ENCODE results near the gene PAIP2. TPM values are rescaled to one million over a fixed set of nuclear protein-coding genes. Genes with fewer than 3 reads are reported as not detected.

The PAIP2 gene
- total RNA-seq, 2 experiments from 2014 or later, result 64.3 to 97.8 TPM

- H3K4me3 ChIP-seq (ENCODE audit: low read depth, low read length, poor library complexity, severe bottlenecking), result peak within 1 kb of the TSS; percentile 79
- H3K79me2 ChIP-seq (ENCODE audit: insufficient read depth, low read depth, low read length), result peaks cover 27% of the 10 kb centered on the region; the same call in 1 of the 2 replicates
- ChIA-PET POLR2A (interaction anchor here (1.8 kb wide), 1 partner anchor 12 kb away, joined by 7 read pairs; no protein-coding TSS in a partner anchor), CTCF (ENCODE audit: unreplicated experiment) (no interaction called here)
- H2AFZ ChIP-seq (ENCODE audit: low read length), result no peak within 1 kb of the TSS
- H3K27ac ChIP-seq (ENCODE audit: low read depth, low read length, poor library complexity, severe bottlenecking), result peak within 1 kb of the TSS; percentile 90
- no peaks in the 10 kb centered on the region for H4K20me1 ChIP-seq (ENCODE audit: insufficient read depth, low read length)
- no peaks in the 10 kb centered on the region for H3K9me3 ChIP-seq (ENCODE audit: low read length)
- H3K36me3 ChIP-seq (ENCODE audit: insufficient read depth, low read length), result peaks cover 28% of the 10 kb centered on the region
- peaks cover 57% of the 10 kb centered on the region for H3K4me1 ChIP-seq (ENCODE audit: insufficient read depth, low read length, poor library complexity, severe bottlenecking)
- peak within 1 kb of the TSS; percentile 99 for H3K4me2 ChIP-seq (ENCODE audit: low read length)
- H3K9me2 ChIP-seq (ENCODE audit: insufficient read depth, low read length), result no peaks in the 10 kb centered on the region
- intact Hi-C loops (cut with micrococcal nuclease; ENCODE audit: unreplicated experiment), result loop anchor here (5.0 kb wide), 2 partner anchors 118 to 818 kb away; partner anchors contain the start of gene HSPA9
- no TSS peak for BruUV-seq (replicated peaks)
- TF ChIP-seq, protein P1, sequence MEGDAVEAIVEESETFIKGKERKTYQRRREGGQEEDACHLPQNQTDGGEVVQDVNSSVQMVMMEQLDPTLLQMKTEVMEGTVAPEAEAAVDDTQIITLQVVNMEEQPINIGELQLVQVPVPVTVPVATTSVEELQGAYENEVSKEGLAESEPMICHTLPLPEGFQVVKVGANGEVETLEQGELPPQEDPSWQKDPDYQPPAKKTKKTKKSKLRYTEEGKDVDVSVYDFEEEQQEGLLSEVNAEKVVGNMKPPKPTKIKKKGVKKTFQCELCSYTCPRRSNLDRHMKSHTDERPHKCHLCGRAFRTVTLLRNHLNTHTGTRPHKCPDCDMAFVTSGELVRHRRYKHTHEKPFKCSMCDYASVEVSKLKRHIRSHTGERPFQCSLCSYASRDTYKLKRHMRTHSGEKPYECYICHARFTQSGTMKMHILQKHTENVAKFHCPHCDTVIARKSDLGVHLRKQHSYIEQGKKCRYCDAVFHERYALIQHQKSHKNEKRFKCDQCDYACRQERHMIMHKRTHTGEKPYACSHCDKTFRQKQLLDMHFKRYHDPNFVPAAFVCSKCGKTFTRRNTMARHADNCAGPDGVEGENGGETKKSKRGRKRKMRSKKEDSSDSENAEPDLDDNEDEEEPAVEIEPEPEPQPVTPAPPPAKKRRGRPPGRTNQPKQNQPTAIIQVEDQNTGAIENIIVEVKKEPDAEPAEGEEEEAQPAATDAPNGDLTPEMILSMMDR (conservative IDR thresholded peaks at IDR 0.05; ENCODE audit: low read length), result no peak
- TF ChIP-seq EZH2phosphoT487 (IDR thresholded peaks at IDR 0.05; ENCODE audit: borderline replicate concordance, low read depth, low read length), result no peak
- DNase-seq (ENCODE audit: low spot score), result no peak
Measured at GRCh38 chr5:139394654-139395566, 53.3 kb downstream of the PAIP2 start, which contains the start of gene PROB1. TSS of gene PROB1 (minus strand) at chr5:139395104. CDS start at chr5:139395081, 23 bp downstream.

- CTCF ChIA-PET (ENCODE audit: unreplicated experiment), result no interaction called here
Measured at GRCh38 chr5:139395844-139396640, 54.4 kb downstream of the PAIP2 start.

More at GRCh38 chr5:139395844-139396640, 54.4 kb downstream of the PAIP2 start:
- Histone ChIP-seq H3K9me2 (ENCODE audit: insufficient read depth, low read length) (no peaks in the 10 kb centered on the region), H3K27ac (ENCODE audit: low read depth, low read length, poor library complexity, severe bottlenecking) (no peak overlapping the region), H3K4me3 (ENCODE audit: low read depth, low read length, poor library complexity, severe bottlenecking) (no peak overlapping the region), H2AFZ (ENCODE audit: low read length) (no peak overlapping the region), H4K20me1 (ENCODE audit: insufficient read depth, low read length) (no peaks in the 10 kb centered on the region), H3K4me1 (ENCODE audit: insufficient read depth, low read length, poor library complexity, severe bottlenecking) (peaks cover 46% of the 10 kb centered on the region), H3K36me3 (ENCODE audit: insufficient read depth, low read length) (peaks cover 26% of the 10 kb centered on the region), H3K4me2 (ENCODE audit: low read length) (peak overlapping the region; percentile 35), H3K9me3 (ENCODE audit: low read length) (no peaks in the 10 kb centered on the region), H3K79me2 (ENCODE audit: insufficient read depth, low read depth, low read length) (peaks cover 15% of the 10 kb centered on the region; the same call in 1 of the 2 replicates)
- BruUV-seq (replicated peaks), result no TSS peak
- DNase-seq (ENCODE audit: low spot score), result no peak
- intact Hi-C loops (cut with micrococcal nuclease; ENCODE audit: unreplicated experiment), result no loop called here
- TF ChIP-seq, protein P1 (conservative IDR thresholded peaks at IDR 0.05; ENCODE audit: low read length), result no peak
- no peak for TF ChIP-seq EZH2phosphoT487 (IDR thresholded peaks at IDR 0.05; ENCODE audit: borderline replicate concordance, low read depth, low read length)
- POLR2A ChIA-PET, result interaction anchor here (1.8 kb wide), 1 partner anchor 11 kb away, joined by 7 read pairs; no protein-coding TSS in a partner anchor
